AG10803 (cell line): ENCODE measurements around the gene LRSAM1.

ENCODE experiments used
- DNase-seq: peaks from one replicate; pipeline ENCODE4 v3.0.0; 2010; ENCODE audit warnings: low read depth
- H3K4me3 ChIP-seq: 2 replicates; pipeline ENCODE4 v1.5.1; 2011; ENCODE audit warnings: mild to moderate bottlenecking, low read length, control low read depth
- TF ChIP-seq, protein P1 (sequence below): conservative IDR thresholded peaks from 2 replicates; pipeline ENCODE4 v1.5.1; 2011; ENCODE audit warnings: mild to moderate bottlenecking, low read length, control low read depth, inconsistent platforms

LRSAM1 gene

DNA sequence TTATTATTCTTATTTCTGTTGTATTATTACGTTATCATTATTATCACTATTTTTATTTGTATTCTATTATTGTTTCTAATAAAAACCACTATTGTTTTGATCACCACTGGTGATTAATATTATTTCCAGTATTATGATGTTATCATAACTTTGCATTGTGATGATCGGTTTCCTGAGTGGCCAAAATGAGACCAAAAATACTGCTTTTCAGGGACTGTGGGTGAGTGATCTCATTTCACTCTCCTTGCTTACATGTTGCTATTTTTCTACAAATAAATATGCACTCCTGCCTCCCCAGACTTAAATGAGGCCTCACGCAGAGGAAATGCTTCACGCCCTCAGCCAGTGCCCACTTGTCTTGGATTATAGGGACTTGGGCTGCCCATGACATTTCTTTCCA, 78.4 kb downstream of the LRSAM1 start:
- no peak overlapping the region for H3K4me3 ChIP-seq
- TF ChIP-seq, protein P1, sequence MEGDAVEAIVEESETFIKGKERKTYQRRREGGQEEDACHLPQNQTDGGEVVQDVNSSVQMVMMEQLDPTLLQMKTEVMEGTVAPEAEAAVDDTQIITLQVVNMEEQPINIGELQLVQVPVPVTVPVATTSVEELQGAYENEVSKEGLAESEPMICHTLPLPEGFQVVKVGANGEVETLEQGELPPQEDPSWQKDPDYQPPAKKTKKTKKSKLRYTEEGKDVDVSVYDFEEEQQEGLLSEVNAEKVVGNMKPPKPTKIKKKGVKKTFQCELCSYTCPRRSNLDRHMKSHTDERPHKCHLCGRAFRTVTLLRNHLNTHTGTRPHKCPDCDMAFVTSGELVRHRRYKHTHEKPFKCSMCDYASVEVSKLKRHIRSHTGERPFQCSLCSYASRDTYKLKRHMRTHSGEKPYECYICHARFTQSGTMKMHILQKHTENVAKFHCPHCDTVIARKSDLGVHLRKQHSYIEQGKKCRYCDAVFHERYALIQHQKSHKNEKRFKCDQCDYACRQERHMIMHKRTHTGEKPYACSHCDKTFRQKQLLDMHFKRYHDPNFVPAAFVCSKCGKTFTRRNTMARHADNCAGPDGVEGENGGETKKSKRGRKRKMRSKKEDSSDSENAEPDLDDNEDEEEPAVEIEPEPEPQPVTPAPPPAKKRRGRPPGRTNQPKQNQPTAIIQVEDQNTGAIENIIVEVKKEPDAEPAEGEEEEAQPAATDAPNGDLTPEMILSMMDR: no peak
- DNase-seq: no peak

DNA sequence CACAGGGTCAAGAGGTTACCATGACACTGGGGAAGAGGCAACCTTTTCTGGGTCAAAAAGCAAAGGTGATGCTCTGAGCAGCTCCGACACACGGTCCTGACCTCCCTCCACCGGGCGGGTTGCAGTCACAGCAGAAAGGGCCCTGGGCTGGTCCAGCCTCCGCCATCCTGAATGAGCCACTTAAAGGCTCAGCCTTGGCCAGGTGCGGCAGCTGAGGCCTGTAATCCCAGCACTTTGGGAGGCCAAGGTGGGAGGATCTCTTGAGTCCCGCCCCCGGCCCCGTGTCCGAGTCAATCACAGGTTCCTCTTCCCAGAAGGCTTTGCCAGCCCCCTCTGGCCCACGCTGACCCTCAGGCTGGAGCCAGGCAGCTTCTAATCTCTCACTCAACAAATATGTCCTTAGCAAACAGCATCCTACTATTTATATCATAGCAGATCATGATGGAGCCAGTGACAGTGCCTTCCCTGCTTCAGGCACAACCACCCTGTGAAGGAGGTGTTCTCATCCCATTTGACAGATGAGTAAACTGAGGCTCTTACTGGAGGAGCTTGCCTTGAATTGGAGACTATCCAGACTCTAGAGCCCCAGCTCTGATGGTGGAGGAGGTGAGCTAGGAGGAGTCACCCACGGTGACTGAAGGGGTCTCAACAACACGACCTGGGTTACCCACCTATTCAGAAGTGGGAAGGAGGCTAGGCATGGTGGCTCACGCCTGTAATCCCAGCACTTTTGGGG, 79.1 kb downstream of the LRSAM1 start:
- no peak overlapping the region for H3K4me3 ChIP-seq
- TF ChIP-seq, protein P1: no peak
- DNase-seq: no peak

DNA sequence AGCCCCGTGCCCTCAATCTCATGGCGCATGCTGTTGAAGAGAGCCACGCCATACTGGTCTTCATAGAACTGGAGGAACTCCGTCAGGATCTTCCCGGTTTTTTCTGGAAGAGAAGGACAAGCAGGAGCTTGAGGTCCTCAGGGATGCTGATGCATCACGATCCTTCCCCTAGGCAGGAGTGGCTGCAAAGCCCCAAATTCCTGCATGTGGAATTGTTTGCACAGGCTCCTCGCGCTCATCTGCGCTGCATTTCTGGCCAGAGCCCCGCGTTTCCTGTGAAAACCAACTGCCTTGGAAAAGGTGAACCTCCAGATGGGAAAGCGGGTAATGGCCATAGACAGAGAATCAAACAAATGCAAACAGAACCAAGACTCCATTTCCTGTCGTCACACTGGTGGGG, 80.4 kb downstream of the LRSAM1 start:
- no peak for DNase-seq
- TF ChIP-seq, protein P1: no peak

DNA sequence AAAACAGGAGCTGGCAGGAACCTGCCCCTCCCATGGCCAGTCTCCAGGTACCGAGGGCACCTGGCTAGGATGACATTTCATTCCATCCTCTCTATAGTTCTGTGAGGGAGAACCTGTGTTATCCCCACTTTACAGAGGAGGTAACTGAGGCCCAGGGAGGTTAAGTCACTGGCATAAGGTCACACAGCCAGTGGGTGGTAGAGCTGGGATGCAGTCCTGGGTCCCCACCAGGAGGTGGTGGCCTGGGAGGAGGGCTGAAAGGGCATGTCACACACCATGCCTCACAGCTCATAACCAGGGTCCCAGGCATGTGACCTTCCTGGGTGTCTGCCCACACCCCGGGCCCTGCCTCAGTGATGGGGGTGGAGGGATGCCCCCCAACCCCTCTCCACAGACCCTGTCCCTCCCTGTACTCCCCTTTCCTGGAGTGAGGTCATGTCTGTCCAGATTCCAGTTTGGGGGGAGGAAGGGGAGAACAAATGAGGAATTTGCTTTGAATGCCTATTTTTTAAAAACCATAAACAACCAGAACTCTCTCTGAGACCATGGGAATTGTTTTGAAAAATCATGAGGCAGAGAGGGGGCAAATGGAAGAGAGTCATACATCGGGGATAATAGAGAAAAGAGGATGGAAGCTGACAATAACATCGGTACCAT, 83.1 kb downstream of the LRSAM1 start:
- DNase-seq: no peak

More for the DNA sequence above, 80.4 kb downstream of the LRSAM1 start:
- no peak overlapping the region for H3K4me3 ChIP-seq

DNA sequence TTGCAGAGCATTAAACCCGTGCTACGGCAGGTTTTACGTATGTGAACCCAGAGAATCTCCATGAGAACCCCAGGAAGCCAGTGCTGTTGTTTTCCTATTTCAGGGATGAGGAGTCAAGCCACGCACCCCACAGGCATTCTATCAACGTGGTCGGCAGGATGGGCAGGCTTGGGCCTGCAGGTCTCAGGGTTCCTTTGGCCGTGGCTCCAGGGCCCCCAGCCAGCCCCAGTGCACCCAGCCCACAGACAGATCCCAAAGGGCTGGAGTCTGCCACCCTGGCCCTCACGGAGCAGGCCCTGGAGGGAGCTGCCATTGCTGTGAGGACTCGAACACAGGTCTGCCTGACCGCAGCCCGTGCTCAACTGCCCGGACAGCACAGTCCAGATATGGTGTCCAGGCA, 83.6 kb downstream of the LRSAM1 start:
- no peak for DNase-seq
- TF ChIP-seq, protein P1: no peak
- H3K4me3 ChIP-seq: no peak overlapping the region

More for the DNA sequence above, 83.1 kb downstream of the LRSAM1 start:
- TF ChIP-seq, protein P1: 0 out of 2 replicates have a peak, but pooled peaks have one; percentile 8
- H3K4me3 ChIP-seq: no peak overlapping the region

DNA sequence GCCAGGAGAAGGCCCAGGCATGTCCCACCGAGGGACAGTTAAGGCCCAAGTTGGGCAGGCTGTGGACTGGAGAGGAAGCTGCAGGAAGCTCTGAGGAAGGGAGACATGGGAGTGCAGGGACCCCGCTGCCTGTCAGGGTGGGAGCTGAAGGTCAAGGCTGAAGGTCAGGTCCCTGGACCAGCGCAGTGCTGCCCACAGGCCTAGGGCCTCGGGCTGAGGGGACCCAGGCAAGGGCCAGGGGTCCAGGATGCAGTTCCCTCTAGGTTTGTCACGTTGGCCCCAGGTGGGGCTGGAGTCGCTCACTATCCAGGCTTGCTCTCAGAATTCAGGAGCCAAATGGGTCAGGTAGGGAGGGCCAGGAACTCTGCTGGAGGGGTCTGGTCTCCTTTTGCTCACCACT, 84.1 kb downstream of the LRSAM1 start:
- no peak for DNase-seq
- TF ChIP-seq, protein P1: no peak
- no peak overlapping the region for H3K4me3 ChIP-seq

DNA sequence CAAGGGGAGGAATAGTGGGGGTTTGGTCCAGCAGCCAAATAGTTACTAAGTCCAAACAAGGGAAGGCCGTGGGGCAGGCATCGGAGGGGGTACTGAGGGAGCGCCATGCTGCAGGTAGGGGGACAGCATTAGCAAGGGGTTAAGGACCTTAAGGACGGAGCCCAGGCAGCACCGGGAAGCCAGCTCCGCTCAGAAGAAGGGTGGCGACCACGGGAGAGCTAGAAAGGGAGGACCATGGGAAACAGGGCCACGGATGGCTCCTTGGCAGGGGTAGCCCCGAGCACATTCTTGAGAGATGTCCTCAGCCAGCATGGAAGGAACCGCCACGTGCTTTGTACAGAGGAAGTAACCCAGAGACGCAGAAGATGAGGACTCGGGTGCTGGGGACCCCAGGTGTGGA, 84.5 kb downstream of the LRSAM1 start:
- peak; percentile 81 for DNase-seq
- H3K4me3 ChIP-seq: no peak overlapping the region
- TF ChIP-seq, protein P1: no peak
